Caco-2 (cell line): ENCODE data around the gene TMEM9. TPM values are rescaled to one million over a fixed set of nuclear protein-coding genes. Genes with fewer than 3 reads are reported as not detected.

ENCODE experiments used
- BruUV-seq: library from RNA; stranded (reverse); fragments of 400-500 nt; replicated peaks from 2 replicates; lab custom pipeline; 2021; lab: Mats Ljungman, UMichigan
- CTCF ChIA-PET: fragments of 300-600 bp; sonication (Branson Sonifier 250); formaldehyde crosslinking; loops from one replicate; lab custom pipeline; 2022; ENCODE audit warnings: antibody characterized with exemption; lab: Charles Lee
- POLR2A ChIA-PET: fragments of 300-600 bp; sonication (Branson Sonifier 250); formaldehyde crosslinking; loops from one replicate; lab custom pipeline; 2022; ENCODE audit warnings: antibody characterized with exemption; lab: Charles Lee
- DNase-seq, 2 experiments: peaks; one replicate each; pipeline versions ENCODE4 v3.0.0 to v3.0.0-alpha.2; 2020 to 2022
- H3K27me3 ChIP-seq: replicated peaks from 2 replicates; pipeline ENCODE4 v1.6.0; 2011; ENCODE audit warnings: low read length; ENCODE audit not compliant: control insufficient read depth, insufficient read depth
- H3K36me3 ChIP-seq: 2 replicates; pipeline ENCODE4 v1.5.1; 2011; ENCODE audit warnings: low read length; ENCODE audit not compliant: control insufficient read depth, insufficient read depth
- H3K4me1 ChIP-seq: fragments of 250-450 bp; sonication (Bioruptor Pico); 2 replicates; pipeline ENCODE4 v1.5.1; 2020; ENCODE audit warnings: mild to moderate bottlenecking
- H3K4me3 ChIP-seq: 2 replicates; pipeline ENCODE4 v1.5.1; 2011; ENCODE audit warnings: low read depth, mild to moderate bottlenecking, control low read depth, low read length
- H3K9me3 ChIP-seq: fragments of 250-450 bp; sonication (Bioruptor Pico); 2 replicates; pipeline ENCODE4 v1.5.1; 2020; ENCODE audit warnings: mild to moderate bottlenecking, moderate library complexity
- H3K27ac Mint-ChIP-seq: one replicate; pipeline ENCODE4 v1.8.0; 2022; ENCODE audit warnings: mixed read lengths; ENCODE audit not compliant: unreplicated experiment
- H3K27me3 Mint-ChIP-seq: one replicate; pipeline ENCODE4 v1.8.0; 2022; ENCODE audit warnings: mixed read lengths; ENCODE audit not compliant: insufficient read depth, unreplicated experiment
- H3K36me3 Mint-ChIP-seq: one replicate; pipeline ENCODE4 v1.8.0; 2022; ENCODE audit warnings: mild to moderate bottlenecking, mixed read lengths; ENCODE audit not compliant: insufficient read depth, unreplicated experiment
- H3K4me1 Mint-ChIP-seq: one replicate; pipeline ENCODE4 v1.8.0; 2022; ENCODE audit warnings: low read depth, mixed read lengths; ENCODE audit not compliant: unreplicated experiment
- H3K4me3 Mint-ChIP-seq: one replicate; pipeline ENCODE4 v1.8.0; 2022; ENCODE audit warnings: mild to moderate bottlenecking, moderate library complexity, mixed read lengths; ENCODE audit not compliant: unreplicated experiment
- H3K9me3 Mint-ChIP-seq: one replicate; pipeline ENCODE4 v1.8.0; 2022; ENCODE audit warnings: mixed read lengths; ENCODE audit not compliant: unreplicated experiment
- CTCF ChIP-seq, 2 experiments: fragments of 200-600 bp in 1 of 2; IDR thresholded peaks; 1 replicate in 1 of 2; 2 replicates in 1 of 2; pipeline versions ENCODE4 v1.5.1 to v1.8.0; 2011 to 2022; ENCODE audit warnings: antibody characterized with exemption in 1 of 2, control low read depth in 1 of 2, inconsistent platforms in 1 of 2, low read depth in 1 of 2, low read length in 1 of 2, mild to moderate bottlenecking in 1 of 2, moderate library complexity in 1 of 2; ENCODE audit not compliant: insufficient read depth in 1 of 2, severe bottlenecking in 1 of 2, unreplicated experiment in 1 of 2
- intact Hi-C: fragments of 100-400 bp; cut with micrococcal nuclease; formaldehyde crosslinking; loops from one replicate; pipeline ENCODE4 v1.10.0; 2022; ENCODE audit not compliant: unreplicated experiment
- total RNA-seq: library from RNA; stranded (reverse); gene quantifications from 2 replicates; pipeline ENCODE4 v1.2.3, GENCODE V29; 2022

The TMEM9 gene
- total RNA-seq, 1 experiment from 2014 or later: 125 TPM

DNA sequence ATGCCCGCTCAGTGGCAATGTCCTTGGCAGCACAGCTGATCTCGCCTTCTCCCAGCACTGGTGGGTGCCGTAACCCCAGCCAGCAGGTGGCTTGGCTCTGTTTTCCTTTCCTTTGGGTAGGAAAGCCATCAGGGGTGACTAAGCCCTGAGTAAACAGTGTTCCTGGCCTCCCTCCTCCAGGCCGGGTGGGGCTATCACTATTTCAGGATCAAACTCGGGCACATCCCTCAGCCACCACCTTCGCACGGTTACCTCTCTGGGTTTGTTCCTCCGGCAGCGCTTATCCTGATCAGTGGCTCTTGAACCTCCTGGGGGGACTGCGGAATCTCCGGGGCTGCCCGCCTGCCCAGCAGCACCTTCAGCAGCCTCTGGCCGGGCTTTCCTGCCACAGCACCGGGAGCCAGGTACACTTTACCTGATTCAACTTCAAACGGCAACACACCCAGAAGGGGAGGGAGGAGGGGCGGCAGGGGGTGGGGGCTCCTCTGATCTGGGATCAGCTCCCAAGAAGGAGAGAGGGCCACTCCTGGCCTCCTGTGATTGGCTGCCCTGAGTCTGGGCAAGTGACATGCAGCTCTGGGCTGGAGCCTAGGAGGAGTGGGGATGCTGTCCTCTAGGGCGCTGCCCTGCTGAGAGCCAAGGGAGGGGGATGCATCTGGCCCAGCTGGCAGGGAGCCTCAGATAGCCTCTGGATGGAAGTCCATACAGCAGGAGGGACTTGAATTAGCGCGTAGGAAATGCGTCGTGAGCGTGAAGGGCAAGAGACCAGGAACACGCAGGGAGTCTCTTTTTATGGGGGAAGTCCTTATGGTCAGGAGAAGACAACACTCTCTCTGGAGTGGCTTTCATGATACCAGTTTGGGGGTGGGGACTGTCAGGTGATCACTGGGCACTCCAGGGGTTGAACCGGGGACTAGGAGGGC, 27.2 kb downstream of the TMEM9 start, which contains the start of gene ASCL5:
TSS of gene ASCL5 (minus strand) at position 353 of the 923 bp plus-strand sequence. CDS start 11,812 bp downstream, outside the sequence.
- Histone ChIP-seq H3K36me3 (no peaks in the 10 kb centered on the region), H3K9me3 (no peaks in the 10 kb centered on the region), H3K27me3 (no peaks in the 10 kb centered on the region), H3K4me1 (no peaks in the 10 kb centered on the region), H3K4me3 (no peak within 1 kb of the TSS)
- Mint-ChIP-seq H3K4me3 (peak within 1 kb of the TSS; percentile 28), H3K36me3 (peaks cover 5% of the 10 kb centered on the region), H3K4me1 (no peaks in the 10 kb centered on the region), H3K27me3 (peaks cover 3% of the 10 kb centered on the region), H3K9me3 (no peaks in the 10 kb centered on the region), H3K27ac (no peak within 1 kb of the TSS)
- no TSS peak for BruUV-seq
- CTCF ChIA-PET: no interaction called here
- DNase-seq: peak in 1 of 2 experiments; percentile 29
- intact Hi-C loops: no loop called here
- no peak for TF ChIP-seq CTCF (IDR thresholded peaks at IDR 0.05; ENCODE audit: insufficient read depth in 1 of 2, low read depth in 1 of 2, low read length in 1 of 2, severe bottlenecking in 1 of 2, unreplicated experiment in 1 of 2)
- POLR2A ChIA-PET: no interaction called here

- H3K27ac Mint-ChIP-seq: no peak overlapping the region
- no TSS peak for BruUV-seq
- Histone ChIP-seq H3K4me1 (no peaks in the 10 kb centered on the region), H3K36me3 (no peaks in the 10 kb centered on the region), H3K4me3 (no peak overlapping the region), H3K9me3 (no peaks in the 10 kb centered on the region), H3K27me3 (no peaks in the 10 kb centered on the region)
- H3K36me3 Mint-ChIP-seq: no peaks in the 10 kb centered on the region
- H3K4me3 Mint-ChIP-seq: peak overlapping the region; percentile 28
- intact Hi-C loops: no loop called here
- CTCF ChIA-PET: no interaction called here
- H3K9me3 Mint-ChIP-seq: no peaks in the 10 kb centered on the region
- POLR2A ChIA-PET: no interaction called here
- no peaks in the 10 kb centered on the region for H3K4me1 Mint-ChIP-seq
- no peak for TF ChIP-seq CTCF (IDR thresholded peaks at IDR 0.05; ENCODE audit: insufficient read depth in 1 of 2, low read depth in 1 of 2, low read length in 1 of 2, severe bottlenecking in 1 of 2, unreplicated experiment in 1 of 2)
- no peak for DNase-seq
- H3K27me3 Mint-ChIP-seq: peaks cover 3% of the 10 kb centered on the region
Measured at GRCh38 chr1:201126463-201126831, 27.8 kb downstream of the TMEM9 start.

GRCh38 chr1:201125800-201126199, 28.5 kb downstream of the TMEM9 start:
- Histone ChIP-seq H3K4me1 (no peaks in the 10 kb centered on the region), H3K27me3 (no peaks in the 10 kb centered on the region; the same call in 1 of the 2 replicates), H3K4me3 (no peak overlapping the region), H3K36me3 (no peaks in the 10 kb centered on the region), H3K9me3 (no peaks in the 10 kb centered on the region)
- TF ChIP-seq CTCF (IDR thresholded peaks at IDR 0.05; ENCODE audit: insufficient read depth in 1 of 2, low read depth in 1 of 2, low read length in 1 of 2, severe bottlenecking in 1 of 2, unreplicated experiment in 1 of 2): no peak
- ChIA-PET POLR2A (no interaction called here), CTCF (interaction anchor here (0.7 kb wide), 1 partner anchor 104 kb away, joined by 3 read pairs; no protein-coding TSS in a partner anchor)
- no peak for DNase-seq
- intact Hi-C loops: no loop called here
- Mint-ChIP-seq H3K27ac (no peak overlapping the region), H3K9me3 (no peaks in the 10 kb centered on the region), H3K4me3 (no peak overlapping the region), H3K4me1 (no peaks in the 10 kb centered on the region), H3K36me3 (no peaks in the 10 kb centered on the region), H3K27me3 (peaks cover 6% of the 10 kb centered on the region)
- BruUV-seq: no TSS peak
